ENCODE data around the gene ABLIM2. TPM values are rescaled to one million over a fixed set of nuclear protein-coding genes. Genes with fewer than 3 reads are reported as not detected.

ABLIM2 gene
- total RNA-seq, 1 experiment from 2014 or later: 6.1 TPM

DNA sequence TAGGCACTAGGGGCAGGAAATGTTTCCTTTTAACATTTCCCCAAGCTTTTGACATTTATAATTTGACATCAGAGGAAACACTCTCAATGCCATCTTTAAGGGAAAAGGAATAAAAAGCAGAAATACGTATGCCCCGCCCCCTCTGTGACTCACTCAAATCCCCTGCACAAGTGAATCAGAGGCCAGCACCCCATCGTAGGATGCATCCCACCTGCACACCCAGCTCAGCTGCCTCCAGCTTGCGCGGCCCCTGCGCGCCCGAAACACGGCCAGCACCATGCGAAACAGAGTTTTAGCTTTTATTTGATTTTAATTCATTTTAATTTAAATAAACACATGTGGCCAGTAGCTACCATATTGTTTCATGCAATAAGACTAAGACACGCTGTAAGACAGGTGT lies 29.5 kb downstream of the ABLIM2 start:
- Histone ChIP-seq H4K20me1 (ENCODE audit: insufficient read depth) (no peaks in the 10 kb centered on the region), H3K4me1 (ENCODE audit: control insufficient read depth in 1 of 2, insufficient read depth in 2 of 2, low read length in 2 of 2) (no peaks in the 10 kb centered on the region), H3K79me2 (ENCODE audit: insufficient read depth, low read length) (no peaks in the 10 kb centered on the region), H3K27ac (ENCODE audit: low read depth, low read length) (no peak overlapping the region), H3K36me3 (ENCODE audit: control insufficient read depth in 1 of 2, insufficient read depth in 2 of 2, low read length in 2 of 2) (no peaks in the 10 kb centered on the region), H3K9me3 (ENCODE audit: control insufficient read depth in 1 of 2, insufficient read depth in 1 of 2, low read depth in 1 of 2, low read length in 2 of 2) (no peaks in the 10 kb centered on the region), H3K9ac (ENCODE audit: low read length) (no peak overlapping the region), H2AFZ (ENCODE audit: low read depth, low read length, poor library complexity, severe bottlenecking) (no peak overlapping the region), H3K9me2 (ENCODE audit: insufficient read depth) (no peaks in the 10 kb centered on the region), H3K4me2 (ENCODE audit: low read length) (no peak overlapping the region), H3K27me3 (ENCODE audit: insufficient read depth, low read length) (no peaks in the 10 kb centered on the region), H3K4me3 (replicated peaks in 1 of 2; ENCODE audit: low read depth in 1 of 2, low read length in 2 of 2) (no peak overlapping the region)
- DNase-seq (ENCODE audit: low read depth, low spot score) (no peak), ATAC-seq (no peak)
- ChIA-PET POLR2A (no interaction called here), CTCF (no interaction called here), RAD21 (ENCODE audit: low non-redundant PET in 1 of 2, low total read pairs in 2 of 2, uncharacterized antibody in 2 of 2, unreplicated experiment in 2 of 2) (no interaction called here)
- intact Hi-C loops (cut with micrococcal nuclease): no loop called here
- TF ChIP-seq POLR2A (IDR thresholded peaks at IDR 0.05; ENCODE audit: borderline replicate concordance, extremely low read depth, insufficient read depth, insufficient read length): no peak
- TF ChIP-seq, protein P1, sequence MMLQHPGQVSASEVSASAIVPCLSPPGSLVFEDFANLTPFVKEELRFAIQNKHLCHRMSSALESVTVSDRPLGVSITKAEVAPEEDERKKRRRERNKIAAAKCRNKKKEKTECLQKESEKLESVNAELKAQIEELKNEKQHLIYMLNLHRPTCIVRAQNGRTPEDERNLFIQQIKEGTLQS (IDR thresholded peaks at IDR 0.05): no peak
- no peak for TF ChIP-seq ZNF274 (IDR thresholded peaks at IDR 0.05; ENCODE audit: low read depth, low read length)
- no peak for TF ChIP-seq CEBPB (IDR thresholded peaks at IDR 0.05; ENCODE audit: low read depth)
- no peak for TF ChIP-seq ELF1 (IDR thresholded peaks at IDR 0.05; ENCODE audit: borderline replicate concordance, low read depth)
- no peak for TF ChIP-seq SIN3A (IDR thresholded peaks at IDR 0.05; ENCODE audit: low read depth)
- no TSS peak for BruUV-seq (replicated peaks)

DNA sequence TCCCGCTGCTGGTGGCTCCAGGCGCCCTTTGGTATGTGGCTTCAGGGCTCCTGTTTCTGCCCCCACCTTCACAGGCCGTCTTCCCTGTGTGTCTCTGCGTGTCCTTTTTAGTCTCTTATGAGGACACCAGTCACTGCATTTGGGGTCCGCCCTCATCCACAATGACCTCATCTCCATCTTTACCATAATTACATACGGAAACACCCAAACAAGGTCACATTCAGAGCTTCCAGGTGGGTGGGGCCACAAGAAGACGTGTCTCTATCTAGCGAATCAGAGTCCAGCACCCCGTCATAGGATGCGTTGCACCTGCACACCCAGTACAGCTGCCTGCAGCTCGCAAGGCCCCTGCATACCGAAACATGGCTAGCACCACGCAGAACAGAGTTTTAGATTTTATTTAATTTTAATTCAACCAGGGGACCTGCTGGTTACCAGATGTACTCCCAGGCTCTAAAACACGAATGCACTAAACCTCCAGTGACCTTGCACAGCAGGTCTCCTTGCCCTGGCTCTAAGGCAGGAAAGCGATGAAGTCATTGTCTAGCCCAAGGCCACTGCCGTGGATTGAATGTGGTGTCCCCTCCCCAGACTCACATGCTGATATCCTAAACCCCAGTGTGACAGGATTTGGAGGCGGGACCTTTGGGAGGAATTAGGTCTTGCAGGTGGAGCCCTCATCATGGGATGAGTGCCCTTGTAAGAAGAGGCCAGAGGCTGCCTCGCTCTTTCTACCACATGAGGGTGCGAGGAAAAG lies 30.3 kb downstream of the ABLIM2 start:
- POLR2A ChIA-PET: no interaction called here
- H3K4me3 ChIP-seq (replicated peaks in 1 of 2; ENCODE audit: low read depth in 1 of 2, low read length in 2 of 2): no peak overlapping the region
- no peaks in the 10 kb centered on the region for H3K4me1 ChIP-seq (ENCODE audit: control insufficient read depth in 1 of 2, insufficient read depth in 2 of 2, low read length in 2 of 2)
- no peaks in the 10 kb centered on the region for H3K79me2 ChIP-seq (ENCODE audit: insufficient read depth, low read length)
- H4K20me1 ChIP-seq (ENCODE audit: insufficient read depth): no peaks in the 10 kb centered on the region
- no peak overlapping the region for H2AFZ ChIP-seq (ENCODE audit: low read depth, low read length, poor library complexity, severe bottlenecking)
- no TSS peak for BruUV-seq (replicated peaks)
- H3K4me2 ChIP-seq (ENCODE audit: low read length): no peak overlapping the region
- no peaks in the 10 kb centered on the region for H3K36me3 ChIP-seq (ENCODE audit: control insufficient read depth in 1 of 2, insufficient read depth in 2 of 2, low read length in 2 of 2)
- no peaks in the 10 kb centered on the region for H3K9me2 ChIP-seq (ENCODE audit: insufficient read depth)
- H3K9me3 ChIP-seq (ENCODE audit: control insufficient read depth in 1 of 2, insufficient read depth in 1 of 2, low read depth in 1 of 2, low read length in 2 of 2): no peaks in the 10 kb centered on the region
- RAD21 ChIA-PET (ENCODE audit: low non-redundant PET in 1 of 2, low total read pairs in 2 of 2, uncharacterized antibody in 2 of 2, unreplicated experiment in 2 of 2): no interaction called here
- CTCF ChIA-PET: no interaction called here
- intact Hi-C loops (cut with micrococcal nuclease): no loop called here
- no peaks in the 10 kb centered on the region for H3K27me3 ChIP-seq (ENCODE audit: insufficient read depth, low read length)
- no peak for DNase-seq (ENCODE audit: low read depth, low spot score)
- H3K9ac ChIP-seq (ENCODE audit: low read length): no peak overlapping the region
- no peak overlapping the region for H3K27ac ChIP-seq (ENCODE audit: low read depth, low read length)
- TF ChIP-seq, protein P1 (IDR thresholded peaks at IDR 0.05): no peak
- TF ChIP-seq SIN3A (IDR thresholded peaks at IDR 0.05; ENCODE audit: low read depth): no peak
- no peak for TF ChIP-seq ZFX (IDR thresholded peaks at IDR 0.05)
- TF ChIP-seq, protein P2, sequence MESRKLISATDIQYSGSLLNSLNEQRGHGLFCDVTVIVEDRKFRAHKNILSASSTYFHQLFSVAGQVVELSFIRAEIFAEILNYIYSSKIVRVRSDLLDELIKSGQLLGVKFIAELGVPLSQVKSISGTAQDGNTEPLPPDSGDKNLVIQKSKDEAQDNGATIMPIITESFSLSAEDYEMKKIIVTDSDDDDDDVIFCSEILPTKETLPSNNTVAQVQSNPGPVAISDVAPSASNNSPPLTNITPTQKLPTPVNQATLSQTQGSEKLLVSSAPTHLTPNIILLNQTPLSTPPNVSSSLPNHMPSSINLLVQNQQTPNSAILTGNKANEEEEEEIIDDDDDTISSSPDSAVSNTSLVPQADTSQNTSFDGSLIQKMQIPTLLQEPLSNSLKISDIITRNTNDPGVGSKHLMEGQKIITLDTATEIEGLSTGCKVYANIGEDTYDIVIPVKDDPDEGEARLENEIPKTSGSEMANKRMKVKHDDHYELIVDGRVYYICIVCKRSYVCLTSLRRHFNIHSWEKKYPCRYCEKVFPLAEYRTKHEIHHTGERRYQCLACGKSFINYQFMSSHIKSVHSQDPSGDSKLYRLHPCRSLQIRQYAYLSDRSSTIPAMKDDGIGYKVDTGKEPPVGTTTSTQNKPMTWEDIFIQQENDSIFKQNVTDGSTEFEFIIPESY (IDR thresholded peaks at IDR 0.05; ENCODE audit: extremely low read depth, insufficient replicate concordance, low read length): no peak
- TF ChIP-seq EZH2 (IDR thresholded peaks at IDR 0.05): no peak
- no peak; the same call in 1 of the 2 replicates for ATAC-seq
